ENCODE results near the gene RITA1. TPM values are rescaled to one million over a fixed set of nuclear protein-coding genes. Genes with fewer than 3 reads are reported as not detected.
A peak's percentile ranks its signal among the peaks of the same experiment; 100 is the strongest.
"Not testable (repeated sequence)": the region's sequence is repeated elsewhere in the genome, so short reads cannot be mapped to it uniquely, and the experiment has no call there.

The RITA1 gene
- total RNA-seq, 1 donor from 2014 or later, result 27.1 TPM

GRCh38 chr12:113203852-113204760 lies 18.6 kb downstream of the RITA1 start:
- DNase-seq (ENCODE audit: low read depth), result peak; percentile 91

GRCh38 chr12:113204804-113205203 lies 19.3 kb downstream of the RITA1 start:
- DNase-seq (ENCODE audit: low read depth), result peak; percentile 94

- not testable (repeated sequence) for DNase-seq (ENCODE audit: low read depth)
These were observed 21.3 kb downstream of the RITA1 start for GRCh38 chr12:113206802-113207201.

GRCh38 chr12:113207613-113208040 lies 22.1 kb downstream of the RITA1 start:
- no peak for DNase-seq (ENCODE audit: low read depth)

GRCh38 chr12:113208041-113208934 lies 22.8 kb downstream of the RITA1 start:
- DNase-seq (ENCODE audit: low read depth), result no peak

GRCh38 chr12:113211160-113211559 lies 25.6 kb downstream of the RITA1 start:
- DNase-seq (ENCODE audit: low read depth), result no peak

GRCh38 chr12:113214895-113215400 lies 29.4 kb downstream of the RITA1 start:
- DNase-seq (ENCODE audit: low read depth), result peak; percentile 100

- no peak for DNase-seq (ENCODE audit: low read depth)
These were observed 30.5 kb downstream of the RITA1 start for GRCh38 chr12:113216027-113216426.

- peak; percentile 15 for DNase-seq (ENCODE audit: low read depth)
These were observed 35.2 kb downstream of the RITA1 start for GRCh38 chr12:113220593-113221180.

GRCh38 chr12:113221181-113221996 lies 35.9 kb downstream of the RITA1 start, which contains the start of gene TPCN1:
Gene TPCN1 (plus strand): TSS chr12:113221464. CDS start chr12:113226853, 5,389 bp downstream.
- peak; percentile 100 for DNase-seq (ENCODE audit: low read depth)

- DNase-seq (ENCODE audit: low read depth), result peak; percentile 35
These were observed 36.6 kb downstream of the RITA1 start for GRCh38 chr12:113221997-113222729.

- DNase-seq (ENCODE audit: low read depth), result peak; percentile 99
These were observed 37.4 kb downstream of the RITA1 start for GRCh38 chr12:113222730-113223531.

GRCh38 chr12:113224955-113225354 lies 39.4 kb downstream of the RITA1 start:
- no peak for DNase-seq (ENCODE audit: low read depth)

- no peak for DNase-seq (ENCODE audit: low read depth)
These were observed 41.4 kb downstream of the RITA1 start for GRCh38 chr12:113226696-113227568.

- no peak for DNase-seq (ENCODE audit: low read depth)
These were observed 42.3 kb downstream of the RITA1 start for GRCh38 chr12:113227686-113228391.

GRCh38 chr12:113228394-113229028 lies 43.0 kb downstream of the RITA1 start:
- peak; percentile 27 for DNase-seq (ENCODE audit: low read depth)
